NCI-H1930 (cell line): ENCODE results near the gene MAP3K4.
A peak's percentile ranks its signal among the peaks of the same experiment; 100 is the strongest.
"Not testable (repeated sequence)": the region's sequence is repeated elsewhere in the genome, so short reads cannot be mapped to it uniquely, and the experiment has no call there.

Experiments
- DNase-seq, 2 experiments: peaks; one replicate each; lab custom pipeline; 2025; lab: John Stamatoyannopoulos, UW

The MAP3K4 gene

DNA sequence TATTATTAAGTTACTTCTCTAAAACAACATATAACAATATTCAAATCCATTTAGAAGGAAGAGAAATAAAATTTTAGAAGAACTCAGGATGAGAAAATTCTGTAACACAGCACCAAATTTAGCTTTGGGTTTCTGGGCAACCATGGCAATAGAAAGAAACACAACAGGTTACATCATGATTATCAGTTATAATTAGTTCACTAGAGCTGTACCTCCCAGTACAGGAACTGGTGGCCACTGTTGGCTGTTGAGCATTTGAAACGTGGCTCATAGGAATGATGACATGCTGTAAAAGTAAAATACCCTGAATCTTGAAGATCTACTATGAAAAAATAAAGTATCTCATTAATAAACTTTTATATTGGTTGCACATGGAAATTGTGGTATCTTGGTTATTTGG is 23.7 kb upstream of the MAP3K4 start:
- DNase-seq = no peak

DNA sequence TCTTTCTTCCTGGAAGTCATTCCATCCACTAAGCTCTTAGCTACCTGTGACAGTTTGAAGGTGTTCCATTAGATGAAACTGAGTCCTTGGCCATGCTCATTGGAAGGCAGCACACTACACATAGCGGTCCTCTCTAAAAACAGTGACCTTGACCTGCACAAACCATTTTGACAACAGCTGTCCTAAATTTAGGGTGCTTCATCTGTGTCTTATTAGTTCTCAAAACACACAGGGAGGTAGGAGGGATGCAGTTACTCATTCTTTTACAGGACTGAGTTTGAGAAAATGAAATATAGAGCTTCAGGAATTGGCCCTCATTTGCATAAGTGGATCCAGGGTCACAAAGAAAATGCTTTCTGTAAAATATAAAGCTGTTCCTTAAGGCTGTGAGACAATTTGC is 20.4 kb upstream of the MAP3K4 start:
- DNase-seq = no peak

DNA sequence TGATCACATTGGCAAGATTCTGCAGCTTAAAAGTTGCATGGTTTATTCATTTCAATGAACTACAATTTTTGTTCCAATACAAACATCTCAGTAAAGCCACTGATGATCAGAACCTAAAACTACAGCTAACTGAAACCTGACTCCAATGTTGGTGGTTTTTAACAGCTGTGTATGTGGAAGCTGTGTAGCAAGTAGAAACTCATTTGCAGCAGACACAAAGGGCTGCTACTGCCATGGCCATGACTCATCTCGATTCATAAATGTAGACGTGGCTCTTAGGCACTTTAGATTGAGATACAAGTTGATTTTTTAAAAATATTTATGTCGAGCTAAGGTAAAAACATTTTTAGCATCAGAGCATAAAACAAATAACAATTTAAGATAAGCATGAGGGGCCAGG is 19.5 kb upstream of the MAP3K4 start:
- no peak for DNase-seq

DNA sequence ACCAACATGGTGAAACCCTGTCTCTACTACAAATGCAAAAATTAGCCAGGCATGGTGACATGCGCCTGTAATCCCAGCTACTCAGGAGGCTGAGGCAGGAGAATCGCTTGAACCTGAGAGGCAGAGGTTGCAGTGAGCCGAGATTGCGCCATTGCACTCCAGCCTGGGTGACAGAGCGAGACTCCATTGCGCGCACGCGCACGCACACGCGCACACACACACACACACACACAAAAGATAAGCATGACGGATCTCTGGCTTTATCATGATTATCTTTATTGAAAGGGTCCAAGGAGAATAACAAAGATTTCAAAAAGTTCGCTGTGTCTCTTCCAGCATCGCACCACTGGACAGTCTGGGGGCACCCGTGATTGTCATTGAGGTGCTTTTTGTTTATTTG is 19.0 kb upstream of the MAP3K4 start:
- not testable (repeated sequence) for DNase-seq

DNA sequence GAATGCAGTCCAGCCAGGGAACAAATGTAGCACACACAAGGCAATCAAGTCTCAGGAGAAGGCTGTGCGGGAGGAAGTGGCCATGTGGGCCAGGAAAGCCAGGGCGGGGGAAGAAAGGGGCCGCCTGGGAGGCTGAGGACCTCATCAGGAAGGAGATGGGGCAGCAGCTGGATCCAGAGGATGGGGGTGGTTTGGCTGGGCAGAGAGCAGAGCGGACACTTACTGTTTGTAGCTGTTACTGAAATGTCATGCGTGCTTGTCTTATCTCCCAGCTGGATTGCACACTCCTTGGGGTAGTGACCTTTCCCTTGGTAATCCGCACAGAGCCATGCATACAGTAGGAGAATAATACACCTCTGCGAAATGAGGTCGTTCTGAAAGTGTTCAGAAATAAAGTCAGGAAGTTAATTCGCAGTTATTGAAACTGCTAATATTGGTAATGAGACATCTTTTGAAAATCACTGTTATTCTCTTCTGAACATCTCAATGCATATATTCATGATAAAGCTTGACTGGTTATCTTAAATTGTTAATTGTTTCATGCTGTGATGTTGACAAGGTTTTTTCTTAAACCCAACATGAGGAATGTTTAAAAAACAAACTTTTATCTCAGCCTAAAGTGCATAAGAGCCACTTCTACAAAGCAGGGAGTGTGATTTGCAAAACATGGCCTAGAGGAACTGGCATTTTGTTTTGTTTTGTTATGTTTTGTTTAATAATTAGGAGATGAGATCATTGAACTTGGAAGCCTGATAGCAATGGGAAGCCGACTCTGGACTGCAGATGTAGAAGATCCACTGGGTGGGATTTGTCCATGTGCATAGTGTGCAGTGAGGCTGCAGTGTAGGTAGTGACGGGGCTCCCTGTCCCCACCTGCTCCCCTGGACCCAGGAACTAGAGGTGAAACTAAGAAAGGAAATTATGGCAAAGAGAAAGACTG is 18.0 kb upstream of the MAP3K4 start:
- DNase-seq = no peak

DNA sequence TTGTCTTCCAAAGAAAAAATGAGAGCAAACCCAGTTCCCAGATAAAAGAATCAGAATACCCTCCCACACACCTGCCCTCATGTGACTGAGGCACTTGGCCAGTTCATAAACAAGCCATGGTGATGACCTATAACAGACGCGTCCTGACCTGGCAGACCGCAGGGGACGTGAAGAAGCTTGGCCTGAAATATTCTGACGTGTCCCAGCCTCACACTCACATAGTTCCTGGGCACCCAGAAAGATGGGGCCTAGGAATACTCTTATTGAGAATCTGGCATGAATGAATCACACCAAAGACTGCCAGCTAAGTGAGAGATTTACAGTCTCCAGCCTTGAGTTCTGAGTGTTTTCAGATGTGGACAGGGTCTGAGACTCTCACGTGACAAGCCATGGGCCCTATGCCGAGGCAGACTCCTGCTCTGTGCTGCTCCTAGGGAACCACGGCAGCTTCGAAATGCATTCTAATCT is 17.2 kb upstream of the MAP3K4 start:
- DNase-seq = no peak

DNA sequence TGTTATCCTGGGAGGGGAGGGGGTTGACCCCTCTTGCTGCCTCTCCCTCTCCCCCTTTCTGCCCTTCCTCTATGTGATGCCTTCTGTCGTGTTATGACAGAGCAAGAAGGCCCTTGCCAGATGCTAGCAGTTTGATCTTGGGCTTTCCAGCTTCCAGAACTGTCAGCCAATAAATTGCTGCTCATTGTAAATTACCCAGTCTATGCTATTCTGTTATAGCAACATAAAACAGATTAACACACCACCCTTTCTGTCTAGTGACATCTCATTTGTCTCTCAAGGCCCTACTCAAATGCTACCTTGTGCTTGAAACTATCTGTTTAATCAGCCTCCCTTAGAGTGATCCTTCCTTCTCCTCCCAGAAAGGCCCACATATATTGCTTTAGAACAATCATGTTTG is 16.4 kb upstream of the MAP3K4 start:
- DNase-seq = no peak

DNA sequence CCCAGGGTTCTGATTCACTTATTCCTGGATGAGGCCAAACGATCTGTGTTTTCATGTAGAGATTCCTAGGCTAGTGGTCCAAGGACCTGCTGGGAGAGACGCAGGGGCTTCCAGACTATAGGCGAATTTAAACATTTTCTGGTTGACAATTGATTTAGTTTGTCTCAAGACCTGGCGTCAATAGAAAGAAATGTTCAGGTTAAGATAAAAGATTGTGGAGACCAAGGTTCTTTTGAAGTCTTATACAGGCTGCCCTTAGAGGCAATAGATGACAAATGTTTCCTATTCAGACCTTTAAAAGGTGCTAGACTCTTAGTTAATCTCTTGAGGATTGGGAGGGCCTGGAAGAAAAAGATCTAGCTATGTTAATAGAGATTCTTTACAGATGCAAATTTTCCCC is 15.6 kb upstream of the MAP3K4 start:
- not testable (repeated sequence) for DNase-seq

DNA sequence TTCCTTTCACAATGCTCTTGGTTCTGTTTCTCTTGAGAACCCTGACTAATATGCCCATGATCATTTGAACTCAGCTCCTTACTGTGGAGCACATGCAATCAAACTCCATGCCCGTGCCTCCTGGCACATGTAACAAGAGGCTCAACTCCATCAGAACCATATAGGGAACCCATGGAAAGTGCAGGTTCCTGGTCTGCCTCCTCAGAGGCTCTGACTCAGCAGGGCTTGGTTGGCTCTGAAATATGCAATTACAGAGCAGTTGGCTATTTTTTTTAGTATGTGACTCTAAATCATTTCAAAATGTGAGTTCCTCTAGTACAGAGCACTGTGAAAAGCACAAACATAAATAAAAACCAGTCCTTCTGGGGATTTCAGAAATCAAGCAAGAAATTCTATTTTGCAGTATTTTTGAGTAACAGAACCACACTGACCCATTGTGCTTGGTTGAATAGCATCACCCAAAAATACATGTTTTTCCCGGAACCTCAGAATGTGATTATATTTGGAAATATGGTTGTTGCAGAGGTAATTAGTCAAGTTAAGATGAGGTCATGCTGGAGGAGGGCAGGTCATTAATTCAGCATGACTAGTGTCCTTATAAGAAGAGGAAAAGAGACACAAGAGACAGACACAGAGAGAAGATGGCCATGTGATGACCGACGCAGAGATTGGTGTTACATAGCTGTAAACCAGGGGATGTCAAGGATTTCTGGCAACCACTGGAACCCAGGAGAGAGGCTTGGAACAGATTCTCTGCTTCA is 13.2 kb upstream of the MAP3K4 start:
- no peak for DNase-seq

DNA sequence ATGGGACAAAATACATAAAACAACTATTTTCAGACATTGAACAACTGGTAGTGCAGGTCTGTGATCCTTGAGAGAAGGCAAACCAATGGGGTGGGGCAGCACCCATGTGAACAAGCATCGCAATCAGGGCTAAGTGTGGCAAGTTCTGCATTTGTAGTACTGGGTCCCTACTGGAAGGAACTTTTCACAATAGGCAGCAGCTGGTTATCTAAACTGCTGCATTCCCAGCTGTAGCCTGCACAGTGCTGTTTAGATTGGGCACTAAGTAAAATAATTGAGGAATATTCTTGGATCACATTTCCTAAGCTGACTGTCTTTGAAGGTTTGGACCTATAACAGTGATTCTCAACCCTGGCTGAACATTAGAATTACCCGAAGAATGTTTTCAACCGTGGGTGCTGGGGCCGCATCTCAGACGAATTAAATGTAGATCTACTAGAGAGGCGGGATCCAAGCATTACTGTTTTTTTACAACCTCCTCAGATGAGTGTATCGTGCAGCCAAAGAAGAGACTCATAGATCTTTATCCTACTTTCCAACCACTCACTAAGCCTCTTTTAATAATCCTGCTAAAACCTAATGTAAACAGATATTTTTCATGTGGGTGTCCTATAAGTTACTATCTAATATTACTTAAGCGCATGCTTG is 12.4 kb upstream of the MAP3K4 start:
- no peak for DNase-seq

DNA sequence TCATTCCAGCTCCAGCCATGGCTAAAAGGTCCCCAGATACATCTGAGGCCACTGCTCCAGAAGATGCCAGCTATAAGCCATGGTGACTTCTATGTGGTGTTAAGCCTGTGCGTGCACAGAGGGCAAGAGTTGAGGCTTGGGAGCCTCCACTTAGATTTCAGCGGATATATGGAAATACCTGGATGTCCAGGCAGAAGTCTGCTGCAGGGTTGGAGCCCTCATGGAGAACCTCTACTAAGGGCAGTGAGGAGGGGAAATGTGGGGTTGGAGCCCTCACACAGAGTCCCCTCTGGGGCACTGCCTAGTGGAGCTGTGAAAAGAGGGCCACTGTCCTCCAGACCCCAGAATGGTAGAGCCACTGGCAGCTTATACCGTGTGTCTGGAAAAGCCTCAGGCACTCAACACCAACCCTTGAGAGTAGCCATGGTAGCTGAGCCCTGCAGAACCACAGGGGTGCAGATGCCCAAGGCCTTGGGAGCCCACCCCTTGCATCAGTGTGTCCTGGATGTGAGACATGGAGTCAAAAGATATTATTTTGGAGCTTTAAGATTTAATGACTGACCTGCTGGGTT is 8.1 kb upstream of the MAP3K4 start:
- DNase-seq = not testable (repeated sequence)

DNA sequence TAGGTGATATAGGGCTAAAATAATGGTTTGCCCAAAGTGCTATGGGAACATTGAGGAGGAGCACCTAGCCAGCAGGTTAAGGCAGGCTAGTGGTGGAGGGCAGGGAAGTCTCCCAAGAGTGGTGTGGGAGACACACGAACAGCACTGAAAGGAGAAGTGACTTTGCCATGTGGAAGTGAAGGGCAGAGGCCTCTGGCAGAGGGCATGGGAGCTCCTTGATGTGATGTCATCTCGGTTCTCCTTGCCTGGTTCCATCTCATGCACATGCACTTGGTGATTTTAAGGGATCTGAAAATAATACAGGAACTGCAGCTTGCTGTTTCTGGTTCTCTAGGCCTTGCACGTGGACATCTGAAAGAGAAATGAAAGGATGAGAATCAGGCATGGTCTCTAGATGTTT is 4.7 kb upstream of the MAP3K4 start:
- no peak for DNase-seq

DNA sequence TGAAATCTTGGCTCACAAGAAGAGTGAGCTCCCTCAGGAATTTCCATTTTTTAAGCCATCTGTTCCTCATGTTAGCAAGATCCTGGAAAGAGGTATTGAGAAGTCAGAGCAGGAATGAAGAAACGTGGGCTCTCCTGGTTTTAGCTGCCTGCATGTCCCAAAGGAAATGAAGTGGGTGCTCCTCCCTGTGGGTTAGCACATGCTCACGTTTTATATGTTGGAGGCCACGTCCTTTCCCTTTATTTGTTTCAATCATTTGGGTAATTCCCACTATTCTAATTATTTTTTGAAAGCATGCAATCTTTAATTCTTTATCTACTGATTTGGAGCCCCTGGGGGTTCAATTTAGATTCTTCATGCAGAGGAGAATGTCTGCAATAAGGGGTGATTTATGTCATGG is 4.3 kb upstream of the MAP3K4 start:
- DNase-seq = no peak

DNA sequence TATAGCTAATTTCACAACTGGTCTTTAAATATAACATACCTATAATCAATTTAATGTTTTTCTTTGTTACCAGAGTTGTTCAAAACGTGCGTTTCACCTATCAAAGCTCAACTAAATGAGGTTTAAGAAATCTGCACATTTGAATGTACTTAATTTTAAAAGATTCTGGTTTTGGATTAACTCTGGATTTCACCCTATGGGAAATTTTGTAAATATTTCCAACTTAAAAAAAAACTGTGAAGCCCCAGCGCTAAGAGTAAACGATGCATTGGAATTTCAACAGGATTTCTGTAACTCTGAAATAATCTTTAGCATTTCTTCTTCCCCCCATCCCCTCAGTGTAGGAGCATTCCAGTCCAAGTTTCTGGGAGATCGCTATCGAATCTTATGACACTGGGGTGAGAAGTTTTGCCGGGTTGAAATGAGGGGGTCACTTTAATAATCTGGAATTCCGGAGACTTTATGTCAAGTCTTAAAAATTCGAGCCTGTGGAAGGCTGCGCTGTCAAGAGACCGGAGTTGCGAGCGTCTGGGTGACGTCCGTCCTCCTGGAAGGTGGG is 643 bp upstream of the MAP3K4 start:
- no peak for DNase-seq

DNA sequence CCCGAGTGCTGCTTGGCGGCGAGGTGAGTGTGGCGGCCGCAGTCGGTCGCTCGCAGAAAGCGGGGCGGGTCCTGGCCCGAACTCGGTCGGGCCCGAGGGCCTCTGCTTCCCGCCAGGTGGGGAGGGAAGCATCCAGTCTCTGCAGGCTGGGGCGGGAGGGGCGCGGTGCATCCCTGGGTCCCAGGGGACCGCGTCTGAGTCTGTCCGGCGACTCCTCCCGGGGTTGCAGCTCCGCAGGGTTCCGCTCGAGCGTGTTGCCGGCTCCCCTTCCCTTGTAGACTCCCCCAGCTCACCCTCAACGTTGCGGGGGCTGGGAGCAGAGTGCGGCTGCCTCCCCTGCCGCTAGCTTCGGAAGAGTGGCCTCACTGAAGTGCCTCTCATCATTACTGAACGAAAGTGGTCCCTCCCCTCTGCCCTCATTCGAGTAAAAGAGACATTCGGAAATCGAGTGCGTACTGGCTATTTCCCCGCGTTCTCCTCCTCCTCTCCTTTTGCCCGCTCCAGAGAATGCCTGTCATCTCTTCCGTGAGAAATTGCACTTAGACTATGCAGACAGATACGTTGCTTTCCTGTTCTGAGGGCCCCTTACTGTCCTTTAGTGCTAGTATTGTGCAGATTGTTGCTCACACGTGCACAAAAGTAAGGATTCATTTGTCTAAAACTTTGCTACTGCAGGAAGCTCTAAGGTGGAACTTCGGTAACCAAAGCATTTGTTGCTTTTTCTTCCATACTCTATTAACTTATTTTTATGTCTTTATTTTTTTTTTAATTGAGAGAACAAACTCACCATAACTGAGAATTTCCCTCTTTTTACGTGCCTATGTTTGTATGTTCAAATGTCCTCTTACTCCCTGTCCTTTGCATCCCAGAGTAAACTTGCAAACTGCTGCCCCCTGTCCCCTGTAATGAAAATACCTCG is 751 bp downstream of the MAP3K4 start:
- DNase-seq = peak; percentile 17 to 24

DNA sequence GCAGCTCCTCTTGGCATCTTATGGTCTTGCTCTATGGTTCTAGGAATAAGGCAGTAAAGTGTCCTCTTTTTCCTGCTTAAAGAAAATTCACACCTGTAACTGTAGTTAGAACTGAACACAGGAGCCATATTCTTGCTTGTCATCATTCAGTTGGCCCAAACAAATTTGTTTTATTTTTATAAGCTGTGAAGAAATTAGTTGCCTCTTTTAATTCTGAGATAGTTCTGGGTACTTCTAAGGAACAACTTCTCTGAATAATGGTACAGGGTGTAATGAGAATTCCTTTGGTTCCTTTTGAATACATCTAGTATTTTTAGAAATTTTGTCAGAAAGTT is 1.4 kb downstream of the MAP3K4 start:
- no peak for DNase-seq

DNA sequence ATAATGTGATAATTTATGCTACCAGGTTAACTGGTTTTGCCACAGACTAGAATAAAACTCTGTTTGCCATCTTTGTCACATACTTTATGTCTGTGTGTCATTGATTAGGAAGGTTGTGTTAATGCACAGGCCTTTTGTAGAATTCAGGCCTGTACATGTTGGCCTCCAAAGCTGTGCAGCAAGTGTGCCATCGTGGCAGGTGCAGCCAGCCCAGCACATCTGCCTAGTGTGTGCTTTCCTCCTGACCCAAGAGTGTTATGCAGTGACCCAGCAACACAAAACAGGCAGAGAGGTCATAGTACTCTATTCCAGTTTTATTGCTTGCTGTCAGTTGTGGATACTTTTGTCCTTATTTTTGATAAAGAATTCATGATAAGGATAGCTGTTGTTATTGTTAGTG is 3.7 kb downstream of the MAP3K4 start:
- DNase-seq = no peak

DNA sequence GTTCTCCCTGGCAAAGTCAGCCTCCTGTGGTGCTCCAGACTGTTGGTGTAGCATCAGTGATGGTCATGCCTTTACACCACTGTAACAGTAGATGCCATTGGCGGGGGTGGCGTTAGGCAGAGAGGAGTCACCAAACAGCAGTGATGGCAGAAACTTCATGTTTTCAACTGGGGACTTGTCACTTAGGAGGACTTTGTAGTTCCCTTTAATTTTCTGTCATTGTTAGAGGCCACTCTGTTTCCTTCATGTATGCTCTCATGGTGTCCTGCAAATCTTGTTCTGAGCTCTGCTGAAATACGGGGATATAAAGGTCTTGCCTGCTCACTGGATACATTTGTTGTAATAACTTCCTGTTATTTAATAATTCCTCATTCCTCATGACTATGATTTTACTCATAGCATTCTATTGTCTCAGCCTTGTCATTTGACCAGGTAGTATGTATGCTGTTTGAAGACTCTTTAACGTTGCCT is 4.6 kb downstream of the MAP3K4 start:
- DNase-seq = no peak

DNA sequence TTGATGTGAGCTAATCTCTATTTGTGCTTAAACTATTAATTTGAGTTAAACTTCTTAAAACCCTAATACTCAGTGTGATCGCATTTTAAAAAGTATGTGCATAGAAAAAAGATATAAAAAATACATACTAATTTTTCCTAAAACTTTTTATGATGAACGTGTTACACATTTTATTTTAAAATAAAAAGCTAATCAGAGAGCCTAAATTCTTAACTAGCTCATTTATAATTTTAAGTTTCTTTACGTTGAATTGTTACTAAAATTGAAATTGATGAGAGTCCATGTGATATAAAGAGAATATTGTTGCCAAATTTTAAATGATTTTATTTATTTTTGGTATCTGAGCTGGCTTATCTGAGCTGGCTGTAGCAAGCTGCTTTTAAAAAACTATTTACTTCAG is 6.6 kb downstream of the MAP3K4 start:
- no peak for DNase-seq

DNA sequence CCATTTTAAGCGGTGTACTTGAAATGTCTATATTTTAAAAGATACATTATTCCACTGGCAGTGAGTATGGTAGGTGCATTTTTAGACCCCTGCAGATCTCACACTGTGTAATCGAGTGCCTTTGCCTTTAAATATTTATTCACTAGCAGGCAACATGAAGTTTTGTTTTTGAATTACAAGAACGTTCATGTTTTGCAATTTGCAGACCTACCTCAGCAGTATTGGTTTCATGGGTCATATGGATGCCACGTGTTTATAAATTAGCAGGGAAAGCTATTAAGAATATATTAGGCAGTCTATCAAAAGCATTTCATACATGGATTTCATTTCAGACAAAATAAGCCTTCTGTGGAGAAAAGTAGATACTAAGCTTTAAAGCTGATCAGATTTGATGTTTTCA is 7.2 kb downstream of the MAP3K4 start:
- DNase-seq = no peak

DNA sequence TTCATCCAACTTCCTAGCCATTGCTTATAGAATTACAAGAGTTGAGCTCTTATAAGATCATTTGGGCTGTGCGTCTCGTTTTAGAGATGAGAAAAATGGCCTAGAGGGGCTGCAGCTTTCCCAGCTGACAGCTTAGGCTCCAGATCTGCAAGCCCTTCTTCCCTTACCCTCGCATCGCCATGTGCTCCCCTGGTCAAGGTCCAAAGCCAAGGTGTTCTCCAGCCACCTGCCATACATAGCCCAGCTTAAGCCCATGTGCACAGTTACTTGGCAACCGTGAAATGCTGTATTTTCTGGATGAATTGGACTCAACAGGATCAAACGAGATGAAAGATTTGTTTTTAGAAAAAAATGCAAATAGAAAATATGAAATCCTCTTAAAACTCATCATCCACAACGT is 7.9 kb downstream of the MAP3K4 start:
- no peak for DNase-seq
